ENCODE results near the gene ITPR2.

The ITPR2 gene

GRCh38 chr12:26554332-26554731, 278.7 kb downstream of the ITPR2 start:
- no peak for DNase-seq (ENCODE audit: extremely low read depth, low read depth)
- TF ChIP-seq CTCF (IDR thresholded peaks at IDR 0.05; ENCODE audit: low read depth, low read length, missing control alignments), result no peak
- no peak overlapping the region for H3K4me3 ChIP-seq (replicated peaks; ENCODE audit: low read depth, low read length)

GRCh38 chr12:26551385-26551784, 281.6 kb downstream of the ITPR2 start:
- DNase-seq (ENCODE audit: extremely low read depth, low read depth), result no peak
- H3K4me3 ChIP-seq (replicated peaks; ENCODE audit: low read depth, low read length), result no peak overlapping the region
- no peak for TF ChIP-seq CTCF (IDR thresholded peaks at IDR 0.05; ENCODE audit: low read depth, low read length, missing control alignments)

- no peak for TF ChIP-seq CTCF (IDR thresholded peaks at IDR 0.05; ENCODE audit: low read depth, low read length, missing control alignments)
- no peak for DNase-seq (ENCODE audit: extremely low read depth, low read depth)
- no peak overlapping the region for H3K4me3 ChIP-seq (replicated peaks; ENCODE audit: low read depth, low read length)
Measured at GRCh38 chr12:26548227-26548626, 284.8 kb downstream of the ITPR2 start.

- H3K4me3 ChIP-seq (replicated peaks; ENCODE audit: low read depth, low read length), result no peak overlapping the region
- DNase-seq (ENCODE audit: extremely low read depth, low read depth), result no peak
- TF ChIP-seq CTCF (IDR thresholded peaks at IDR 0.05; ENCODE audit: low read depth, low read length, missing control alignments), result no peak
Measured at GRCh38 chr12:26546535-26547314, 286.3 kb downstream of the ITPR2 start.

- no peak overlapping the region for H3K4me3 ChIP-seq (replicated peaks; ENCODE audit: low read depth, low read length)
- TF ChIP-seq CTCF (IDR thresholded peaks at IDR 0.05; ENCODE audit: low read depth, low read length, missing control alignments), result no peak
- no peak for DNase-seq (ENCODE audit: extremely low read depth, low read depth)
Measured at GRCh38 chr12:26539131-26539530, 293.9 kb downstream of the ITPR2 start.

- H3K4me3 ChIP-seq (replicated peaks; ENCODE audit: low read depth, low read length), result no peak overlapping the region
- TF ChIP-seq CTCF (IDR thresholded peaks at IDR 0.05; ENCODE audit: low read depth, low read length, missing control alignments), result no peak
- DNase-seq (ENCODE audit: extremely low read depth, low read depth), result no peak
Measured at GRCh38 chr12:26537651-26538050, 295.3 kb downstream of the ITPR2 start.

- DNase-seq (ENCODE audit: extremely low read depth, low read depth), result no peak
- no peak overlapping the region for H3K4me3 ChIP-seq (replicated peaks; ENCODE audit: low read depth, low read length)
- TF ChIP-seq CTCF (IDR thresholded peaks at IDR 0.05; ENCODE audit: low read depth, low read length, missing control alignments), result no peak
Measured at GRCh38 chr12:26537126-26537525, 295.9 kb downstream of the ITPR2 start.

All from HFF-Myc (cell line).